GM18858 (cell line): ENCODE results near the gene IDUA.

Experiments
- ATAC-seq: cut with Tn5 transposase; IDR thresholded peaks from one replicate; pipeline ENCODE4 v1.9.1; 2021; ENCODE audit not compliant: unreplicated experiment

The IDUA gene

DNA sequence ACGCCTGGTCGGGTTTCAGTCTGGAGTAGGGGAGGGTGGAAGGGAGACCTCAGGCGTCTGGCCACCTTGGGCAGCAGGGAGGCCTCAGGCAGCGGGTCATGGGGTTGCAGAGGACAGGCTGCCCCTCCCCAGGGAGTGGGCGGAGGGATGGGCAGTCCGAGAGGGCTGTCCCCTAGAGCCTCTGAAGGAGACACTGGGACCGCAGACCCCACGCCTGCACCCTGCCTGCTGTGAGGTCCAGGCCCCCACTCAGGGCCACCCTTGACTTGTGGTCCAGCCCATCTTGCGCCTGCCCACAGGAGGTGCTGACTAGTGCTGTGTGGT, 41.0 kb downstream of the IDUA start:
- no peak for ATAC-seq

- ATAC-seq = no peak
These were observed 41.9 kb downstream of the IDUA start for GRCh38 chr4:1028574-1029220.

- ATAC-seq = no peak
These were observed 42.7 kb downstream of the IDUA start for GRCh38 chr4:1029529-1029928.

GRCh38 chr4:1030031-1030430, 43.2 kb downstream of the IDUA start:
- no peak for ATAC-seq

- no peak for ATAC-seq
These were observed 43.7 kb downstream of the IDUA start for GRCh38 chr4:1030559-1030958.

DNA sequence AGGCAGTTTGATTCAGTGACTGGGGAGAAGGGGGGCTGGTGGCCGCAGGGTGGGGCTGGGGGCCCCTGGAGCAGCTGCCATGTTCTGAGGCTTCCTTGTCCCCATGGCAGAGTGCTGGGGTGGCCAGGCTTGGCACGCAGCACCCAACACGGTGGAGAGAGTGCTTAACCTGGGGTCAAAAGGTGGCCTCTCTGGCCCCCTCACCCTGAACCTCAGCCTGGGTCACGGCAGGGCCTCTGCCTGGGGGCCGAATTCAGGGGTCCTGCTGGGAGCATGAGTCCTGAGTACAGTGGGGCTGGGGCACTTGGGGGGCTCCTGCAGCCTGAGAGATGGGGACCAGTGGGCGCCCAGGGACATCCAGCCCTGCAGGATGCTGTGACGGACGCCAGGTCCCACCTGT, 44.5 kb downstream of the IDUA start:
- no peak for ATAC-seq

- ATAC-seq = no peak
These were observed 45.3 kb downstream of the IDUA start for GRCh38 chr4:1031956-1032795.

DNA sequence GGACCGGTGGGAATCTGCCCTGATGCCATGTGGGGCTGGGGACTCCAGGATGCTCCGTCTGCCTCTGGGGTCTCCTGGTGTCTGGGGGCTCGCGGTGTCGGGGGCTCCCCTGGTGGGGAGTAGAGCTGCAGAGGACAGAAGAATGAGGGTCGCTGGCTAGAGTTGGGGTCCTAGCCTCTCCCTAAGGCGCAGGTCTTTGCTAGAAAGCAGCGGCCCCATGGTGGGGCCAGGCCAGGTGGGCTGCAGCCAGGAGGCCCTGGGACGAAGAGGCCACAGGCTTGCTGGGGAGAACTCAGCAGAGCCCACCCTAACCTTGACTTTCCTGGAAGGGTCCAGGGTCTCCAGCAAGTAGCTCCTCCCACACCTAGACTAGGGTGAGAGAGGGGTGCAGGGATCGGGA, 46.0 kb downstream of the IDUA start:
- no peak for ATAC-seq

GRCh38 chr4:1033840-1034551, 47.2 kb downstream of the IDUA start:
- ATAC-seq = no peak

DNA sequence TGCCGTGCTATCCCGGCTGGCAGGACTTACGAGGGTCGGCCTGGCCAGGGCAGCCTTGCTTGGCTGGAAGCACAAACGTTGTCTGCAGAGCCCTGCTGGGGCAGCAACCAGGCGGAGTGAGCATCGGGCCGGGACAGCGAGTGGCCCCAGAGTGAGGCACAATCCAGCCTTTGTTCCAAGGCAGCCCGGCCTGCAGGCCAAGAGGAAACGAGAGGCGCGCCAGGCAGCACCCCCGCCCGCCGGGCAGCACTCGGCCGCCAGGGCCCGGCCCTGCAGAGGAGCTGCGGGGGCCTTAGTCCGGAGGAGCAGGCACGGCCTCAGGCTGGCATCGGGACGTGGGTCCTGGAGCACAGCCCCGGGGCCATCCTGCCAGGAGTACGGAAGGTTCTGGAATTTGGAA, 48.7 kb downstream of the IDUA start:
- no peak for ATAC-seq

DNA sequence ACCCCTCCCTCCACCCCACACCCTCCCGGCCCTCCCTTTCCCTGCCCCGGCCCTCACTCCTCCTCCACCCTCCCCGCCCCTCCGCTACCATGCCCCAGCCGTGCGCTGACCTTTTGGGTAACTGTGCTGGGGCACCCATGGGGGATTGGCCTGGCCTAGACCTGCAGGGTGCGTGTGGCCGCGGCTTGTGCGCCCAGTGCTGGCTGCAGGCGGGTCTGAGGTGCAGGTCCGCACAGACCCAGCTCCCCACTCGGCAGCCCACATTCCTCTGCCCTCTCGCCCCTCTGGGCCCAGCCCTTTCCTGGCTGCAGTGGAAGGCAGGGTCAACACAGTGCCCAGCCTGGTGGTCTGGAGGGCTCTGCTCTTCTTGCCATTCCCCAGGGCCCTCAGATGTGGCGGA, 49.3 kb downstream of the IDUA start:
- no peak for ATAC-seq

- ATAC-seq = no peak
These were observed 50.3 kb downstream of the IDUA start for GRCh38 chr4:1036976-1037810.

- no peak for ATAC-seq
These were observed 52.2 kb downstream of the IDUA start for GRCh38 chr4:1038948-1039492.

DNA sequence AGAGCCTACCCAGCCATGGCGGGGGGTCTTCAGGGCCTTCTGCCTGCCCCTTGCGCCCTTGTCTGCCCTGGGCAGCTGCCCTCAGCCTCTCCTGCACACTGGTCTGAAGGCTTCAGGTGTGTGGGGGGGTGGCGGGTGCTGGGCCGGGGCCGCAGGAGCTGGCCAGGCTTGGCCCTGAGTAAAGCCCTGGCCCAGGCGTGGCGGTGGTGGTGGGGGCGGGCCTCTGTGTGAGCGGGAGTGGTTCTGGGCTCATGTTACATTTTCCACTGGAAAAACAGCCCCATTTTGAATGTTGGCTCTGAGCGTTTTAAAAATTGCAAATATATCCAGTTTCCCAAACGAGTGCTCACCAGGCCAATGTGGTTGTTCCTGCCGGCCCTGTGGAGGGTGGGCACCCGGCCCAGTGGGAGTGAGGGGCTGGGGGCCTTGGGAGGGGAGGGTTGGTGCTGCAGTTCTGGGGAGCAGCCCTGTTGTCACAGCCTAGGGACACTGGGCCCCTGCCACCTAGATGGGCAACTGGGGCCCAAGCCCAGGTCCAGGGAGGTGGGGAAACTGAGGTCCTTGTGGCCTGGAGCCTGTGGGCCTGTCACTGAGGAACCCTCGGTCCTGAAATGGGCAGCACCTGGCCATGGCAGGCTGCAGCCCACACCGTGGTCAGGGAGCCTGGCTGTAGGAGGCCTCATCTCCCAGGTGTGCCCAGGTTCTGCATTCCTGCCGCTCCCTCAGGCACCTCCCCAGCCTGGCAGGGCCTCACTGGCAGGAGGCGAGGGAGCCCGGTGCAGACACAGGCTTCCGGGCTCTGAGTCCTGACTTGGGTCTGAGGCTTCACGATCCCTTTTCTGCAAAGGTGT, 52.9 kb downstream of the IDUA start:
- no peak for ATAC-seq

GRCh38 chr4:1040344-1041146, 53.7 kb downstream of the IDUA start:
- ATAC-seq = no peak

GRCh38 chr4:1041147-1041935, 54.5 kb downstream of the IDUA start:
- ATAC-seq = no peak

- ATAC-seq = no peak
These were observed 55.1 kb downstream of the IDUA start for GRCh38 chr4:1041936-1042330.

DNA sequence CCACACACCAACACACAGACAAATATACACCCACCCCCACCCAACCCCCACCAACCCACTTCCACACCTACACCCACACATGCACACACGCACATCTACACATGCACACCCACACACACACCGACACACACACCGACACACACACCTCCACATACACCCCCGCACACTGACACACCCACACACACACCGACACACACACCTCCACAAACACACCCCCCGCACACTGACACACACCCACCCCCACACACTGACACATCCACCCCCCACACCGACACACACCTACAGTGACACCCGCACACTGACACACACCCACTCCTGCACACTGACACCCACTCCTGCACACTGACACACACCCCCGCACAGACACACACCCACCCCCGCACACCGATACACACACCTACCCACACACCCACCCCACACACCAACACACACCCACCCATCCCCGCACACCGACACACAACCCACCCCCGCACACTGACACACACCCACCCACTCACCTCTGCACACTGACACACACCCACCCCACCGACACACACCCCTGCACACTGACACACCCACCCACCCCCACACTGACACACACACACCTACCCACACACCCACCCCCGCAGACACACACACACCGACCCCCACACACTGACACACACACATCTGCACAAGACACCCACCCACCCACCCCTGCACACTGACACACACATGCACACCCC, 55.7 kb downstream of the IDUA start:
- no peak for ATAC-seq
